Neural progenitor cell (in vitro differentiated cells): ENCODE measurements around the gene IMPG2.

Experiments
- EZH2 ChIP-seq: fragments of 200-600 bp; sonication (generic); IDR thresholded peaks from 2 replicates; pipeline ENCODE4 v1.6.1; 2017; ENCODE audit warnings: antibody characterized with exemption, mild to moderate bottlenecking, moderate library complexity
- TF ChIP-seq, protein P1 (sequence below): fragments of 200-600 bp; sonication (generic); IDR thresholded peaks from 2 replicates; pipeline ENCODE4 v1.5.1; 2017; ENCODE audit warnings: antibody characterized with exemption, mild to moderate bottlenecking

- TF ChIP-seq, protein P1, sequence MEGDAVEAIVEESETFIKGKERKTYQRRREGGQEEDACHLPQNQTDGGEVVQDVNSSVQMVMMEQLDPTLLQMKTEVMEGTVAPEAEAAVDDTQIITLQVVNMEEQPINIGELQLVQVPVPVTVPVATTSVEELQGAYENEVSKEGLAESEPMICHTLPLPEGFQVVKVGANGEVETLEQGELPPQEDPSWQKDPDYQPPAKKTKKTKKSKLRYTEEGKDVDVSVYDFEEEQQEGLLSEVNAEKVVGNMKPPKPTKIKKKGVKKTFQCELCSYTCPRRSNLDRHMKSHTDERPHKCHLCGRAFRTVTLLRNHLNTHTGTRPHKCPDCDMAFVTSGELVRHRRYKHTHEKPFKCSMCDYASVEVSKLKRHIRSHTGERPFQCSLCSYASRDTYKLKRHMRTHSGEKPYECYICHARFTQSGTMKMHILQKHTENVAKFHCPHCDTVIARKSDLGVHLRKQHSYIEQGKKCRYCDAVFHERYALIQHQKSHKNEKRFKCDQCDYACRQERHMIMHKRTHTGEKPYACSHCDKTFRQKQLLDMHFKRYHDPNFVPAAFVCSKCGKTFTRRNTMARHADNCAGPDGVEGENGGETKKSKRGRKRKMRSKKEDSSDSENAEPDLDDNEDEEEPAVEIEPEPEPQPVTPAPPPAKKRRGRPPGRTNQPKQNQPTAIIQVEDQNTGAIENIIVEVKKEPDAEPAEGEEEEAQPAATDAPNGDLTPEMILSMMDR, result no peak
- TF ChIP-seq EZH2, result no peak
These were observed 68.9 kb downstream of the IMPG2 start for GRCh38 chr3:101251441-101251840.
